HK-2 (cell line): Measurements from ENCODE around the gene CHN2.

Experiments used
- DNase-seq: peaks from one replicate; pipeline ENCODE4 v3.0.0-alpha.2; 2018; ENCODE audit not compliant: unreplicated experiment

CHN2 gene

DNA sequence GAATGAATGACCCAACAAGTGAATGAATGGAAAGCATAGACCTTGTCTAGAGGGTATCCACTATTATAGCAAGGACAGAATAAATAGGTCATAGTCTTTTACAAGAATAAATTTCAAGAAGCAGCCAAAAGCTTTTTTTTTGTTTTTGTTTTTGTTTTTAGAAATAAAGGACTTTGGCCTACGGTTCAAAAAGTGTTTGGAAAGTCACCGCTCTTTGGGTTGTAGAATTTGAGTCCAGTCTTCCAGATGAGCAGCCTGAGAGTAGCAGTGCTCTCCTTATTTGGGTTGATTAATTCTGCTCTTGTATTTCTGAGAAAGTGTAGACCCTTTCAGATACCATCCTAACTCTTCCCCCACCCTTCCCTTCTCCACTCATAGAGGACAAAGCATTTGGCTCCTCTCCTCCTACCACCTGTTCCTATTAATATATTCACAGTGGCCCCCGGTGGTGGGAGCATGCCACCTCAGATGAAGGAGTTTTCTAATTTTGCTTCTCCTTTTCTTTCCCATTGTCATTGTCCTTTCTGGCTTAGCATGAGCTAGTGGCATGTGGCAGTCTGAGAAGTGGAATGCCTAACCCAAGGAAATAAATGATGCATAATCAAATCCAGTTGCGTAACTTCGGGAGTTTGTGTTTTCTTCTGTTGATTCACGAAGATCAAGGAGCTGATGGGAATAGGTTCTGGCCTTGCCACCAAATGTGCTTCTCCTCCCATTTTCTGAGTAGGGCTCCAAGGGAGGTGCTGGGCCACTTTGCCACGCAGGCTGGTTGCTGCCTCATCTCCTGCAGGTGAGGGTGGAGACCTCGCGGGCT lies 114.7 kb downstream of the CHN2 start:
- no peak for DNase-seq

DNA sequence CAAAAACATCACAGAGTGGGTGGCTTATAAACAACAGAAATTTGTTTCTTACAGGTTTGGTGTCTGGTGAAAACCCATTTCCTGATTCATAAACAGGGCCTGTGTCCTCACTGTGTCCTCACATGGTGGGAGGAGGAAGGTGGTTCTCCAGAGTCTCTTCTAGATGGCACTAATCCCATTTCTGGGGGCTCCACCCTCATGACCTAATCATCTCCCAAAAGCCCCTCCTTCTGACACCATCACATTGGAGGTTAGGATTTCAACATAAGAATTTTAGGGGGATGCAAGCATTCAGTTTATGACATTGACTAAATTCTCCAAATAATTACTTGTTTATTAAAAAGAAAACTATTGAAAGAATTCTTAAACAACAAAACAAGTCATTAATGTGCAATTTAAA lies 116.0 kb downstream of the CHN2 start:
- DNase-seq = no peak

DNA sequence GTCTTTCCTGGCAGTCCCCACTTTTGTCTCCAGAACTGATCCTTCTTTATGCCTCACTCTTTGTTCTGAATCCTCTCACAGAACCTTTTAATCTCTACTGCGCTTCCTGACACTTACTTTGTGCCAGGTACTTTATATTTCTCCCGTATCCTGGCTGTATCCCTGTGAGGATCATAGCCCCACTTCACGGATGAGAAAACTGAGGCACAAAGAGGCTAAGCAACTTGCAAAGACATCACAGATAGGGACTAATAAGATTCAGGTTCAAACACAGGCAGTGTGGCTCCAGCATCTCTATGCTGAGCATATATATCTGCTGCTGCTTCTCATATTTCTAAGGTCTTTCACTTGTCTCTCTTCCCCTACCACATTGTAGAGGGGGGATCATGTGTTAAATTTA lies 116.7 kb downstream of the CHN2 start:
- no peak for DNase-seq

DNA sequence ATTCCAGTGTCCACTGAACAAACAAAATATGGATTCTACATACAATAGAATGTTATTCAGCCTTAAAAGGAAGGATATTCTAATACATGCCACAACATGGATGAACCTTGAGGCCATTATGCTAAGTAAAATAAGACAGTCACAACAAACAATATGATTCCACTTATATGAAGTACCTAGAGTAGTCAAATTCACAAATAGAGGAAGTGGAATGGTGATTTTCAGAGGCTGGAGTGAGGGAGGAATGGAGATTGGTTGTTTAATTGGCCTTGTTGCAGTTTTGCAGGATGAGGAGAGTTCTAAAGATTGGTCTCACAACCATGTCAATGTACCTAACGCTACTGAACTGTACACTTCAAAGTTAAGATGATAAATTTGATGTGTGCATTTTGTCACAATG lies 119.6 kb downstream of the CHN2 start:
- DNase-seq = no peak

DNA sequence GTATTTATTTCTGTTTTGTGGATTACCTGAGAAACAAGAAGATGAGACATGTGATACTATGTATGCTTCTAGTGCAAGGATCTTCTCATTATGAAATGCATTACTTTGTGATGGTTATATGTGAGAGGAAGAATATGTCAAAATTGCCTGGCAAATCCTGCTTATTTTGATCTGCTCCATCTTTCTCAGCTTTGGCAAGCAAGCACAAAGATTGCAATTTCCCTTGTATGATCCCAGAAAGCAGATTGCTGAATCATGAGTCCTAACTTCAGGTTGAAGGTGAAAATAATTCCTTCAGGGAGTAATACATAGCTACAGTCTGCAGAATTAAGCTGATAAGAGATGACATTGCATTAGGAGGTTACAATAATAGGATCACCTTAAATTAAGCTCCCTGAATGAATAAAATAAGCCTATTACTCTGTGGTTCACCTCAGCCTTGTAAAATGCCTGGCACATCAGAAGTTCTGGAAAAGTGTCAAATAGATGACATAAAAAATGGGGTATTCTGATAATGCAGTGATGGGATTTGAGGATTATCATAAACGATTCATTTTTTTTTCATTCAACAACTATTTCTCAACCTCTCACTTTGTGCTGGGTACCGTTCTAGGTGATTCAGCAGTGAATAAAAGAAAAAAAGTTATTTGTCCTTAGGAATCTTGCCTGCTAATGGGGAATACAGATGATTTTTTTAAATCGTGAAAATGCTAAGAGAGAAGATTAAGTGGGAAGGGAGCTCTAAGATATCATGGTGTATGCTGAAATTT lies 120.7 kb downstream of the CHN2 start:
- DNase-seq = no peak

DNA sequence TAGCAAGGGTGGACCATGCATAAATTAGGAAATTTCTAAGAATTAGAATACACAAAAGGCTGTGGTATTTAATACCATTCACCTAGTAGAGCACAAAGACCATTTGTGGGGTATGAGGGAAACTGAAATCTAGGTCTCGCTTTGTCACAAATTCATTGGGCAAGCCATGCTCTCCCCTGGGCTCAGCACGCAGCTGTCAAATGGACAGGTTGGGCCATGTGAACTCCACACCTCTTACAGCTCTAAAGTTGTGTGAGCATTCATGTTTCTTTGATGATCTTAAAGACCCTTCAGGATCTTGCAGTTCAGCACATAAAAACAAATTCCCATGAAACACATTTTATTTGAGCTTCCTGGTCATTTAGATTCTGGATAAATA lies 121.3 kb downstream of the CHN2 start:
- no peak for DNase-seq

DNA sequence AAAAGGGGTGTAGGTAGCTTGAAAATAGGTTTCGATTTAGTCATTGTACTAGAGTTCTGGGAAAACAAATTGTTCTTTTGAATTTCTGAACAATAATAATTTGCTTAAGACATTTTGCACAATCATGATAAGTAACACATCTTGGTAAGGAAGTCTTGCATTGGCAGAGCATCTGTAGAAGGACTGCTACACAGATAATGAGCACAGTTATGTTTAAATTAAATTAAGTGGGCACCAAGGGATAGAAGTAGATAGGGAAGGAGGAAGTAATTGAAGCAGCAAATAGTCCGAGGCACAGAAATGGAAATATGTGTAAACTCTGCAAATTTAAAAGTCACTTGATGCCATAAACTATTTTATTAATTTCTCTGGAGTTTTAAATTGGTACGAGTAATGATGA lies 122.4 kb downstream of the CHN2 start:
- DNase-seq = no peak

DNA sequence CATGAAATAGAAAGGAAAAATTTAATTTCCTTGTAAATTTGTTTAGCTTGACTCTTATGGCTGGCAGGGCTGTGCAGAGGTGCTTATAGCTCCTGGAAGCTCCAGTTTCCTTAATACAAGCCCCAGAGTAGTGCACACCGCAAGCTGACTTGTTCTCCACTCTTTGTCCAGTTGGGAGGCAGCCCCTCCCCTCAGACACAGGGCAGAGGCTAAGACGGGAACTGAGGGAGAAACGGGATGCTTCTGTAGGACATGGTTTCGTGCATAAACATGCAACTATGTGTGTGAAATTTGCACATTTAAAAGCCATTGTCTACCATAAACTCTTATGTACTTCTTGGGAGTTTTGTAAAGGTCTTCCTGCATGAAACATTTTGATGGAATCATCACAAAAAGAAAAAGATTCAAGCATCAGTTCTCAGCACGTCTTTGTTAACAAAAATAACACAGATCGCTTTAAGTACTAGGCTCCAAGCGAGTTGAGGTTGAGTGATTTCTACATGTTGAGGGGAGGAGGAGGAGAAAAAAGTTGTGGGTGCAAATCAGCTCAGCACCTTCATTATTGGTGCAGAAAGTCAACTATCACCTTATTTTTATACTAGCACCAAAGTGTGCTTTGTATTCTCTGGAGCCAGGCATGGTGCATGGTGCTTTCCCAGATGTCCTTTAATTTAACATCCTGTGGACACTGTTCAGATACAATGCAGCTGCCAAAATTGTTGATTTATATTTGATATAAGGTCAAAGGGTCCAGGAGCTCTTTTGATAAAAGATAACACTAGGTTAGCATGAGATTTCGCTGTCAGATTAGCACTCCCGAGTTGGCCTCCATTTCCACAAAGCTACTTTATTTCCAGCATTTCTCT lies 124.5 kb downstream of the CHN2 start:
- DNase-seq = no peak

DNA sequence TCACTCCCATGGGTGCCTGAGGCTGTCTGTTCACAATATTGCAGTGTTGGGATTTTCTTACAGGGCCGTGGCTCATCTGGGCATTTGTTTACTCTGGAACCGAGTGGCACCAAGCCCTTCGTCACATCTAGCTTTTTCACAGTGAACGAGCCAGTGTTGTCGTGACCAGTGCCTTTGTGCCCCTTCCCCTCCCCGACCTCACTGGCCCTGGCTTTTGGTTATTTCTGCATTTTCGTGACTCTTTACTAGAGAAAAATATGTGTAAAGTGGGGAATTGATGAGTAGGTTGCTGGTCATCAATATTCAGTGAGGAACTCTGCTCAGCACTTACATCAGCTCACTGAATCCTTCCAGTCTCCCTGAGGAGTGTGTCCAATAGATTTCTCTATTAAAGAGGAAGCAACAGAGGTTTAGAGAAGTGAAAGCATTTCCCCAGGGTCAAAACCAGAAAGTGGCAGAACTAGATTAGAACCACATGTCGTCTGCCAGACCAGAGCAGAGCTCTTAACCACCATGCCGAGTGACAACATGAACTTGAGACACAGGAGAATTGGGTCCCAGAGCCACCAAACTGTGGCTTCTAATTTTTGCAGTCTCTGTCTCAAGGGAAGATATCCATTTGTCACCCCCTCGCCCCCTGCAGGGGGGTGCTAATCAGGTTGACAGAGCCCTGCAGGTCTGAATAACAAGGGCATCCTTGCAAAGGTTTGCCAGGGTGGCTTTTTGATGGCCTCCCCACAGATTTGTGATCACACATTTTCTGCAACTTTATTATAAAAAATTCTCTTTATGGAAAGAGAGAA lies 125.3 kb downstream of the CHN2 start:
- no peak for DNase-seq

DNA sequence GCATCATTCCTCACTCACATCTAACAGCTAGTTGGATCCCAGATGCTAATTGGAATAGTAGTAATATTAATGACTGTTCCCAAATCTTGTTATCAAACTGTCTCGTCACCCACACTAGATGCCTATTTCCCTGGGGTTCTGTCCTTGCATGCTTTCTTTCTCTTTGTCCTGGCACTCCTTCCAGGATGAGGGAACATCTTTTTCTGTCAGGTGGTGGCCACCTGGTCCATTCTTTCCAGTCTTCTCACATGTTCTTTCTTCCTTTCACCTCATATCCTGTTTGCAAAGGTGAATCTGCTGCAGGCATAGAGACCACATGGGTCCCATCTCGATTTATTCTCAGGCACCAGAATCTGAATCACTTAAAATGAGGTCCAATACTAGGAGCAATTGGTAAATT lies 126.0 kb downstream of the CHN2 start:
- no peak for DNase-seq

DNA sequence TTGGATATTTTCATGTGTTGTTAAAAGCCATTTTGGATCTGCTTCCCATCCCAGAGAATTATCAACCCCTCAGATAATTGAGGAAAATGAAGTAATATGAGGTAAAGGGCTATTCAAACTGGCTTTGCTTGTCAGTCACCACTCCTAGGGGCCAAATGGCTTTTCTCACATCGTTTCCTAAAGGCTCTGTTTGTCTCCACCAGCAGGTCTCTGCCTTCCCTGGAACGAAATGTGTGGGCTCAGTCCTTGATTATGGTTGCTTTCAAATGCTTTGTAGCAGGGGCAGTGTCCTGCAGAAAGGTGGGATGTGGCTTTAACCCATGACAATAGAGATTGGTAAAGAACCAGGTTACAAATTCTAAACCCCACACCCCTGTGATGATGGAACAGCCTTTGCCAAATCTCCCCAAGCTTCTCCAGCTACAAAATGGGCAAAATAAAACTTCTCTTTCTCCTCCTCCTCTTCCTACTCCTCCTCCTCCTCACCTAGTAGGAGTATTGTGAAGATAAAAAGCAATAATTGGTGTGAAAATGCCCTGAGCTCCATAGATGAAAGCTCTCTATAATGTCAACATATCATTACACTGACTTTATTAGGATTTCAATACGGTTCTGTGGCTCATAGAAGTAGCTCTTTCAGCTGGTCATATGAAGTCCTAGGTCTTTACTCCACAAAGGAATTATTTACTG lies 127.6 kb downstream of the CHN2 start:
- DNase-seq = no peak

DNA sequence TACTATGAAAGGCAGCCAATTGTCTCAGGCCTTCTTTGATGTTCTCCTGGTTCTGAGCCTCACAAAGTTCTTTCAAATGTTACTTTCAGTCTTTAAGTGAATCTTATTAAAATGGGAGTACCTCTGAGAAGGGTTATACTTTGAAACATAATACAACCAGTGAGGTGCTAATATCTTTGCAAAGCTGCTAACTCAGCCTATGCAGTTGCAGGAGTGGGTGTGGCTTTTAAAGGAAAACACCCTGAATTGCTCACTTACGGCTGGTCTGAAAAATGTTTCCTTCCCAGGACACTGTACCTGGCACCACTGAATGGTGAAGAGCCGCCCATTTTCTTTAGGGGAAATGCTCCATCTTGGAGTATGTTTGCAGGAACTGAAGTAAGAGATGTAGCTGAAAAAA lies 130.9 kb downstream of the CHN2 start:
- no peak for DNase-seq

DNA sequence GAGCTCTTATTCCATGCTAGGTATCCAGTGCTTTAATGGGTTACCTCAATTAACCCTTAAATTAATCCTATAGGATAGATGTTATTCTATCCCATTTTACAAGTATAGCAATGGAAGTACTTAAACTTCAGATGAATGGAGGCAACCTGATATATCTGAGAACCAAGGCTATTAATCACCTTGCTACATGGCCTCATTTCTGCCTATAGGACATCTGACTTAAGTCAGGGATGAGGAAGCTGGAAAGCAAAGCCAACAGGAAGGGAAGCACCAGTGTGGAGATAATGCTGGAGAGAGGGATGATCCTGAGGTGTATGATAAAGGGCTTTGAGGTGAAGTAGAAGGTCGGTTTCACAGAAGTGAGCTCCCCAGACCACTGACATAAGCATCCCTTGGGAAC lies 132.3 kb downstream of the CHN2 start:
- no peak for DNase-seq

DNA sequence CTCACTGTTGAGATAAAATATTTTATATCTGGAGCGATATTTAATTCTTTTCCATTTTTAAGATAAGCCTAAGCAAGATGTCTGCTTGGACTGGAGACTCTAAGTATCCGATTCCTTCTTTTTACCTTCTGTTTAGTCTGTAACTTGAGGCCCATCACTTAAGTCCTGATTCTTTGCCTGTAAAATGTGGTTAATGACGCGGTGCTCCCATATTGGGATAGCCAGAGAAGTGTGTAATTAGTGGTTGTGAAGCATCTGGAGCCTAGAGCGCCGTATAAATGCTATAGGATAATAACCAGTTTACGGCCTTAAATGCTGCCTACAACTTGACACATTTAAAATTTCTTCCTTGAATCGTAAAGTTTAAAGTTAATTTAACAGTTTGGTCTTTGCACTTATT lies 132.9 kb downstream of the CHN2 start:
- DNase-seq = no peak

DNA sequence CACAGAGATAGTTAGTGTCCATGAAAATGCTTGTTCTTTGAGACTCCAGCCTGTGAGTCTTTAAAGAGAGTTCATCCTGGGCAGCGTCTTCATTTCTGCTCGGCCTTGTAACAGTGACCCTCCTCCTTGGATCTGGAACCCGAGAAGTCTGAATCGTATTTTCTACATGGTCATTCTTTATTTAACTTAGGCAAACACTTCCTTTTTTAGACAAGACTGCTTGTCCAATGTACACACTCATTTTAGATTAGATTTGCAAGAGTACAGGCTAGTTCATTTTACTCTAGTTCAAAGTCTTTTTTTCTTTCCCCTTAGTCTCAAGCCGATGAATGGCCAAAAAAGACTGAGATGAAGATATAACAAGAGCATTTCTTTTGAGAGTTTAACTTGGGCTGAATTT lies 133.5 kb downstream of the CHN2 start:
- no peak for DNase-seq

DNA sequence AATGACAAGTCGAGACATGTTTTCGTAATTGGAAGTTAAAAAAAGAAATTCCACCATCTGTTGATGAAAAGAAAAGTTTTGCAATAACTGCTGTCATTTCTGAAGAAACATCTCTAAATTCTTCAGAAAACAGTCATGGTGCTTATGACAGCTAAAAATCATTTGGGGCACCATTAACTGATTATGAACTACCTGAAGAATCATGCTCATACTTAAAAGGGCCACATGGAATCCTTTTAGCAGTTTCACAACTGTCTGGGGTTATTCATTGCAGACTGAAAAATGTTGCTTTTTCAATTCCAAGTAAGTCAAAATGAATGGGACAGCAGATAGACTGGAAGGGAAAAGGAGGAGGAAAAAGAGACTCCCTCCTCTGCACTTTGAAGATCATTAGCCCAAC lies 134.2 kb downstream of the CHN2 start:
- no peak for DNase-seq

DNA sequence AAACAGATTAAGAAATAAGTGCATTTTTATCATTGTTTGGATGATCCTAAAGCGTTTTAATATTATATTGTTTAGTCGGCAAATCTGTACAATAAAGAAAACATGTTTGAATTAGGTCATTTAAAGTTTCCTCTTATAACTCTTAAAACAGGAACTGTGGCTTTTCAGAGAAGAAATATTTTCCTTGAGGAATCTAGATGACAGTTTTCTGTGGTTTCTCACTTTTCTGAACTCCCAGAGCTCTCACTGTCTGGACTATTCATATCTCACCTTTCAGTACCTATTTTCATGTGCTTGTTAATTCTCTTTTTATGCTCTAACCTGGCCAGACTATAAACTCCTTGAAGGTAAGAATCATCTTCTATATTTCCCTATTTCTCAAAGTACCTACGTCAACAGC lies 135.1 kb downstream of the CHN2 start:
- DNase-seq = no peak

DNA sequence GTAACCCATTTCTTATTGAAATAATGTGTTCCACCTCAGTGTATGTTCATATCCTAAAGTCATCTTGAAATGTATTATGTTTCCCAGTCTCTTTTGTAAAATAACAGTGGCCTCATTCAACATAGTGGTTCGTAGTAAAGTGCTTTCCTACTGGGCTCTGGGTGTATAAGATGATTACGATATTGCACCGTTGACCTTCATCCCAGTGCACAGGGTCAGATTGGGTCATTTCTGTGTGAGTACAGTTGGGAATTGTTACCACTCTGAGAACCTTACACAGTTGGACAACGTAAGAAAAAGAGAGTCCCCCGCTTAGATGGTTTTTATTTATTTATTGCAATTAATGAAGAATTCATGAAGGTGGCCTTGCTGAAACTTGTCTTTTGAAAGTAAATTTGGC lies 135.6 kb downstream of the CHN2 start:
- no peak for DNase-seq

DNA sequence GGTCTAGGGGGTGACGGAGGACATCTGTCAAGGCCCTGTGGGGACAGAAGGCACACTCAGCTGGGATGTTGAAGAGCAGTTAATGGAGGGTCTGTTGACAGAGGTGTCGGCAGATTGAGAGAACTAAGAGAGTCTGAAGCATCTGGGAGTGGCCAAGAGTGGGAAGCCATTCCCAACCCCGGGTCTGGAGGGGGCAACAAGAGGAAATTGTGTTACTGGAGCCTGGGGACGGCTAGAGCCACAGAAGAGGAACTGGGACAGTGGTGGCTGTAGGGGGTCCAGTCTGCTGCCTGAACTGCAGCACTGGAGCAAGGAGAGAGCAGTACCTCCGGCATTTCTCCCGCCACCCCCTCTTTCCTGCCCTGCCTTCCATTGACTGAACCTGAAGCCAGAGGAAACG lies 136.6 kb downstream of the CHN2 start:
- DNase-seq = no peak

DNA sequence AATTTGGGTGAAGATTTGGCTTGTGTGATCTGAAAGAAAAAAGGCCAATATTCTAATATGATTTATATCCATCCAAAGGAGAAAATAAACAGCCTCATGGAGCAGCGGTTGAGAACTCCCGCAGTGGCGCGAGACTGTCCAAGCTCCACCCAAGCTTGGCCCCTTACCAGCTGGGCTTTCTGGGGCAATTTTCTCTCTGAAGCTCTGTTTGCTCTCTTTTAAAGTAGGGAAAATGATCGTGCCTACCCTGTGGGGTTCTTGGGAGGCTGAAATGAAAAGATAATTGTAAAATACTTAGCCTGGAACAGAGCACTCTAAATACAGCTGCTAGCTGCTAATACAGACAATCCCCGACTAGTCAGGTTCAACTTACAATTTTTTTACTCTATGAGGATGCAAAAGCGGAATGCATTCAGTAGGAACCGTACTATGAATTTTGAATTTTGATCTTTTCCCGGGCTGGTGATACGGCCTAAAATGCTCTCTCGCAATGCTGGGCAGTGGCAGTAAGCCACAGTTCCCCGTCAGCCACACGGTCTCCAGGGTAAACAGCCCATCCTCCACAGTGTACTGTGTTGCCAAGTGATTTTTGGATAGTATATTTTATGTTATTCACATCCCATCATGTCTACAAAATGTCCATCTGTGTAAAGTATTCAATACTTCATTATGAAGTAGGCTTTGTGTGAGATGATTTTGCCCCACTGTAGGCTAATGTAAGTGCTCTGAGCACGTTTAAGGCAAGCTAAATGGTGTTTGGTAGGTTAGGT lies 137.7 kb downstream of the CHN2 start:
- DNase-seq = no peak
